ENCODE measurements around the gene SLC25A30.
"Not testable (repeated sequence)": the region's sequence is repeated elsewhere in the genome, so short reads cannot be mapped to it uniquely, and the experiment has no call there.

The SLC25A30 gene

GRCh38 chr13:45350152-45350551 is 68.0 kb downstream of the SLC25A30 start:
- no peaks in the 10 kb centered on the region for H3K9me3 Mint-ChIP-seq
- H3K4me3 Mint-ChIP-seq: no peak overlapping the region
- H3K27me3 Mint-ChIP-seq: no peaks in the 10 kb centered on the region
- peaks cover 28% of the 10 kb centered on the region for H3K36me3 Mint-ChIP-seq (ENCODE audit: low read depth)
- DNase-seq (no peak), ATAC-seq (no peak)
- H3K4me1 Mint-ChIP-seq: peaks cover 2% of the 10 kb centered on the region
- H3K27ac Mint-ChIP-seq: no peak overlapping the region

- Mint-ChIP-seq H3K27me3 (no peaks in the 10 kb centered on the region), H3K9me3 (no peaks in the 10 kb centered on the region), H3K4me1 (peaks cover 5% of the 10 kb centered on the region), H3K27ac (no peak overlapping the region), H3K36me3 (ENCODE audit: low read depth) (peaks cover 30% of the 10 kb centered on the region), H3K4me3 (no peak overlapping the region)
- DNase-seq: no peak
- no peak for ATAC-seq
These were observed 68.7 kb downstream of the SLC25A30 start for GRCh38 chr13:45349438-45349837.

GRCh38 chr13:45344064-45344463 is 74.1 kb downstream of the SLC25A30 start:
- H3K4me3 Mint-ChIP-seq: not testable (repeated sequence)

More at GRCh38 chr13:45344064-45344463, 74.1 kb downstream of the SLC25A30 start:
- H3K27ac Mint-ChIP-seq, H3K27me3 Mint-ChIP-seq, ATAC-seq, H3K9me3 Mint-ChIP-seq, DNase-seq: not testable (repeated sequence)
- H3K36me3 Mint-ChIP-seq (ENCODE audit: low read depth): peaks cover 38% of the 10 kb centered on the region
- peaks cover 33% of the 10 kb centered on the region for H3K4me1 Mint-ChIP-seq
